AG10803 (cell line): ENCODE results near the gene CIB2.
A peak's percentile ranks its signal among the peaks of the same experiment; 100 is the strongest.

ENCODE experiments used
- DNase-seq: peaks from one replicate; pipeline ENCODE4 v3.0.0; 2010; ENCODE audit warnings: low read depth
- H3K4me3 ChIP-seq: 2 replicates; pipeline ENCODE4 v1.5.1; 2011; ENCODE audit warnings: mild to moderate bottlenecking, low read length, control low read depth
- CTCF ChIP-seq: conservative IDR thresholded peaks from 2 replicates; pipeline ENCODE4 v1.5.1; 2011; ENCODE audit warnings: mild to moderate bottlenecking, low read length, control low read depth, inconsistent platforms

Gene CIB2

GRCh38 chr15:78101423-78102105, 29.7 kb downstream of the CIB2 start:
- no peak for TF ChIP-seq CTCF
- H3K4me3 ChIP-seq: no peak overlapping the region
- no peak for DNase-seq

GRCh38 chr15:78100886-78101285, 30.4 kb downstream of the CIB2 start:
- H3K4me3 ChIP-seq: no peak overlapping the region
- DNase-seq: no peak
- TF ChIP-seq CTCF: no peak

- TF ChIP-seq CTCF: no peak
- H3K4me3 ChIP-seq: no peak overlapping the region
These were observed 33.0 kb downstream of the CIB2 start for GRCh38 chr15:78098131-78098755.

GRCh38 chr15:78097667-78098066, 33.6 kb downstream of the CIB2 start:
- DNase-seq: no peak
- no peak overlapping the region for H3K4me3 ChIP-seq
- TF ChIP-seq CTCF: no peak

More at GRCh38 chr15:78098131-78098755, 33.0 kb downstream of the CIB2 start:
- no peak for DNase-seq

GRCh38 chr15:78093242-78094020, 37.8 kb downstream of the CIB2 start:
- peak; percentile 96 for DNase-seq

GRCh38 chr15:78092261-78093041, 38.8 kb downstream of the CIB2 start, which contains the start of gene SH2D7:
SH2D7 (plus strand) TSS chr15:78092561; CDS start chr15:78092585, 24 bp downstream.
- no peak for DNase-seq
- TF ChIP-seq CTCF: no peak
- no peak within 1 kb of the TSS for H3K4me3 ChIP-seq

More at GRCh38 chr15:78093242-78094020, 37.8 kb downstream of the CIB2 start:
- TF ChIP-seq CTCF: no peak; the same call in 1 of the 2 replicates
- no peak overlapping the region for H3K4me3 ChIP-seq
